AG04450 (cell line): ENCODE measurements around the gene SIRPB1. TPM values are rescaled to one million over a fixed set of nuclear protein-coding genes. Genes with fewer than 3 reads are reported as not detected.

ENCODE experiments used
- CTCF ChIA-PET: fragments of 300-600, 350-600 bp; formaldehyde crosslinking; extraction: SDS; loops from one replicate; lab custom pipeline; 2022; ENCODE audit warnings: antibody characterized with exemption, inconsistent platforms; lab: Charles Lee
- POLR2A ChIA-PET: fragments of 350-600 bp; formaldehyde crosslinking; extraction: SDS; loops from one replicate; lab custom pipeline; 2021; ENCODE audit warnings: antibody characterized with exemption, inconsistent platforms; lab: Yijun Ruan, JAX
- DNase-seq: peaks from one replicate; pipeline ENCODE4 v3.0.0-alpha.2; 2011; ENCODE audit warnings: low read depth, low spot score
- H3K27ac ChIP-seq: one replicate; pipeline ENCODE4 v1.5.1; 2012; ENCODE audit warnings: low read depth, low read length, control low read depth
- H3K27me3 ChIP-seq: one replicate; pipeline ENCODE4 v1.6.0; 2012; ENCODE audit warnings: low read length; ENCODE audit not compliant: control insufficient read depth, insufficient read depth
- H3K4me3 ChIP-seq: 2 replicates; pipeline ENCODE4 v1.5.1; 2011; ENCODE audit warnings: mild to moderate bottlenecking, low read depth, low read length, control low read depth
- H3K9me3 ChIP-seq: 2 replicates; pipeline ENCODE4 v1.5.1; 2012; ENCODE audit warnings: low read length; ENCODE audit not compliant: control insufficient read depth, insufficient read depth
- CTCF ChIP-seq: IDR thresholded peaks from 2 replicates; pipeline ENCODE4 v1.5.1; 2011; ENCODE audit warnings: low read depth, low read length, control low read depth, inconsistent platforms
- polyA plus RNA-seq: library from polyadenylated mRNA; depleted of rRNA; stranded (reverse); fragments of >200 nt; gene quantifications from 2 replicates; pipeline ENCODE4 v1.2.3, GENCODE V29; 2011

Gene SIRPB1
- polyA plus RNA-seq, 1 experiment = not detected

- Histone ChIP-seq H3K4me3 (no peak overlapping the region), H3K27ac (no peak overlapping the region), H3K9me3 (no peaks in the 10 kb centered on the region), H3K27me3 (no peaks in the 10 kb centered on the region)
- no peak for DNase-seq
- POLR2A ChIA-PET = no interaction called here
- CTCF ChIA-PET = interaction anchor here (0.6 kb wide), 1 partner anchor 104 kb away, joined by 7 read pairs; no protein-coding TSS in a partner anchor
- no peak for TF ChIP-seq CTCF
Observed at GRCh38 chr20:1637755-1638154, 17.9 kb upstream of the SIRPB1 start.

GRCh38 chr20:1637226-1637625 lies 17.4 kb upstream of the SIRPB1 start:
- H3K27me3 ChIP-seq = no peaks in the 10 kb centered on the region
- ChIA-PET CTCF (no interaction called here), POLR2A (no interaction called here)
- no peaks in the 10 kb centered on the region for H3K9me3 ChIP-seq
- no peak overlapping the region for H3K4me3 ChIP-seq
- DNase-seq = no peak
- no peak for TF ChIP-seq CTCF
- H3K27ac ChIP-seq = no peak overlapping the region

- TF ChIP-seq CTCF = no peak
- Histone ChIP-seq H3K9me3 (no peaks in the 10 kb centered on the region), H3K27me3 (no peaks in the 10 kb centered on the region), H3K4me3 (no peak overlapping the region), H3K27ac (no peak overlapping the region)
- ChIA-PET CTCF (no interaction called here), POLR2A (no interaction called here)
- no peak for DNase-seq
Observed at GRCh38 chr20:1636621-1637020, 16.8 kb upstream of the SIRPB1 start.

- TF ChIP-seq CTCF = no peak
- ChIA-PET CTCF (no interaction called here), POLR2A (no interaction called here)
- Histone ChIP-seq H3K9me3 (no peaks in the 10 kb centered on the region), H3K27ac (no peak overlapping the region), H3K27me3 (no peaks in the 10 kb centered on the region), H3K4me3 (no peak overlapping the region)
- DNase-seq = no peak
Observed at GRCh38 chr20:1635291-1635979, 15.6 kb upstream of the SIRPB1 start.

GRCh38 chr20:1633535-1633934 lies 13.7 kb upstream of the SIRPB1 start:
- CTCF ChIA-PET = no interaction called here
- H3K27me3 ChIP-seq = peaks cover 5% of the 10 kb centered on the region
- no peak overlapping the region for H3K27ac ChIP-seq
- no peak for TF ChIP-seq CTCF
- H3K4me3 ChIP-seq = no peak overlapping the region
- DNase-seq = no peak
- POLR2A ChIA-PET = no interaction called here
- no peaks in the 10 kb centered on the region for H3K9me3 ChIP-seq
